ENCODE data around the gene GRM8.

Gene GRM8

GRCh38 chr7:126790763-126791162 lies 462.0 kb downstream of the GRM8 start:
- Histone ChIP-seq H3K4me3 (ENCODE audit: low read length) (no peak overlapping the region), H3K9me2 (replicated peaks; ENCODE audit: insufficient read depth, low read length) (no peaks in the 10 kb centered on the region), H2AFZ (ENCODE audit: low read length) (no peak overlapping the region), H3K4me1 (ENCODE audit: low read length) (no peaks in the 10 kb centered on the region), H4K20me1 (ENCODE audit: insufficient read depth, low read length) (no peaks in the 10 kb centered on the region), H3K27me3 (replicated peaks; ENCODE audit: insufficient read depth, low read length) (no peaks in the 10 kb centered on the region), H3K79me2 (ENCODE audit: low read length) (no peaks in the 10 kb centered on the region), H3K36me3 (replicated peaks; ENCODE audit: insufficient read depth, low read length) (no peaks in the 10 kb centered on the region), H3K9me3 (replicated peaks; ENCODE audit: insufficient read depth, low read length) (no peaks in the 10 kb centered on the region), H3K9ac (ENCODE audit: low read length) (no peak overlapping the region), H3F3A (ENCODE audit: insufficient read depth, low read length) (no peaks in the 10 kb centered on the region), H3K27ac (ENCODE audit: low read length) (no peak overlapping the region), H3K4me2 (ENCODE audit: low read depth, low read length) (no peak overlapping the region)
- DNase-seq: no peak
- no peak for TF ChIP-seq EZH2phosphoT487 (IDR thresholded peaks at IDR 0.05; ENCODE audit: low read length)
- TF ChIP-seq CTCF (IDR thresholded peaks at IDR 0.05; ENCODE audit: low read length): peak; percentile 17

GRCh38 chr7:126783613-126784012 lies 469.1 kb downstream of the GRM8 start:
- H4K20me1 ChIP-seq (ENCODE audit: insufficient read depth, low read length): no peaks in the 10 kb centered on the region
- DNase-seq: no peak
- peaks cover 13% of the 10 kb centered on the region; the same call in 1 of the 2 replicates for H3K4me1 ChIP-seq (ENCODE audit: low read length)
- no peaks in the 10 kb centered on the region for H3F3A ChIP-seq (ENCODE audit: insufficient read depth, low read length)
- TF ChIP-seq CTCF (IDR thresholded peaks at IDR 0.05; ENCODE audit: low read length) (no peak), EZH2phosphoT487 (IDR thresholded peaks at IDR 0.05; ENCODE audit: low read length) (no peak), EZH2 (optimal IDR thresholded peaks at IDR 0.05; ENCODE audit: low read depth, low read length) (no peak)
- H3K9me2 ChIP-seq (replicated peaks; ENCODE audit: insufficient read depth, low read length): no peaks in the 10 kb centered on the region
- no peaks in the 10 kb centered on the region for H3K79me2 ChIP-seq (ENCODE audit: low read length)
- no peak overlapping the region for H2AFZ ChIP-seq (ENCODE audit: low read length)
- H3K36me3 ChIP-seq (replicated peaks; ENCODE audit: insufficient read depth, low read length): no peaks in the 10 kb centered on the region
- H3K9ac ChIP-seq (ENCODE audit: low read length): no peak overlapping the region
- H3K27me3 ChIP-seq (replicated peaks; ENCODE audit: insufficient read depth, low read length): no peaks in the 10 kb centered on the region
- H3K27ac ChIP-seq (ENCODE audit: low read length): no peak overlapping the region
- no peak overlapping the region for H3K4me3 ChIP-seq (ENCODE audit: low read length)
- H3K4me2 ChIP-seq (ENCODE audit: low read depth, low read length): no peak overlapping the region
- no peaks in the 10 kb centered on the region for H3K9me3 ChIP-seq (replicated peaks; ENCODE audit: insufficient read depth, low read length)

- H3K36me3 ChIP-seq (replicated peaks; ENCODE audit: insufficient read depth, low read length): no peaks in the 10 kb centered on the region
- no peak overlapping the region for H2AFZ ChIP-seq (ENCODE audit: low read length)
- peak; percentile 56 for DNase-seq
- peaks cover 10% of the 10 kb centered on the region for H3F3A ChIP-seq (ENCODE audit: insufficient read depth, low read length)
- H3K4me3 ChIP-seq (ENCODE audit: low read length): no peak overlapping the region
- no peaks in the 10 kb centered on the region for H3K79me2 ChIP-seq (ENCODE audit: low read length)
- H3K27ac ChIP-seq (ENCODE audit: low read length): no peak overlapping the region
- H3K27me3 ChIP-seq (replicated peaks; ENCODE audit: insufficient read depth, low read length): no peaks in the 10 kb centered on the region
- TF ChIP-seq EZH2phosphoT487 (IDR thresholded peaks at IDR 0.05; ENCODE audit: low read length): no peak
- no peak for TF ChIP-seq CTCF (IDR thresholded peaks at IDR 0.05; ENCODE audit: low read length)
- TF ChIP-seq EZH2 (optimal IDR thresholded peaks at IDR 0.05; ENCODE audit: low read depth, low read length): no peak
- no peaks in the 10 kb centered on the region for H4K20me1 ChIP-seq (ENCODE audit: insufficient read depth, low read length)
- no peak overlapping the region for H3K9ac ChIP-seq (ENCODE audit: low read length)
- H3K9me3 ChIP-seq (replicated peaks; ENCODE audit: insufficient read depth, low read length): no peaks in the 10 kb centered on the region
- no peaks in the 10 kb centered on the region for H3K9me2 ChIP-seq (replicated peaks; ENCODE audit: insufficient read depth, low read length)
- peaks cover 27% of the 10 kb centered on the region for H3K4me1 ChIP-seq (ENCODE audit: low read length)
- no peak overlapping the region for H3K4me2 ChIP-seq (ENCODE audit: low read depth, low read length)
Measured at GRCh38 chr7:126780993-126781392, 471.7 kb downstream of the GRM8 start.
